Measurements from ENCODE around the gene JAZF1.

DNA sequence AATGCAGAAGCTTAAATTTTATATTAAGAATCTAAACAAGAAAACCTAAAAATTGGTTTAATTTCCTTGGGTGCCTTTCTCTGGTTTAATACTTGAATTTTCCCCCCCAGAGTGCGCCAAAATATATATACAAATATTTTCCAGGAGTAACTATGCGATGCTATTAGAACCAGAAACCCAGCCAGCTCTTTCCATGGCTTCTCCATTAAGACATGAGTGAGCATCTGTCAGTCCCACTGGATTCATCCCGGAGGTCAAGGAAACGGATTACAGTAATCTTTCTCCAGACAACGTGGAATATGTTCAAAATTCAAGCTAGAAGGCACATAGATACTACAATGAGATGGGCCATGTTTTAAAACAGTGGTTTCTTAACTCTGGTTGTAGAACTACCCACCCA is 291.9 kb downstream of the JAZF1 start:
- TF ChIP-seq EZH2 (optimal IDR thresholded peaks at IDR 0.05; ENCODE audit: low read depth, low read length): no peak
- TF ChIP-seq CTCF (IDR thresholded peaks at IDR 0.05; ENCODE audit: low read length): no peak
- TF ChIP-seq EZH2phosphoT487 (IDR thresholded peaks at IDR 0.05; ENCODE audit: low read length): no peak

All from MM.1S (cell line).